HEK293 (cell line): ENCODE results near the gene SLC45A2.
"Not testable (repeated sequence)": the region's sequence is repeated elsewhere in the genome, so short reads cannot be mapped to it uniquely, and the experiment has no call there.

Source experiments
- CTCF ChIA-PET: fragments of 350-600 bp; formaldehyde crosslinking; extraction: SDS; loops from one replicate; lab custom pipeline; 2021; ENCODE audit warnings: antibody characterized with exemption; lab: Yijun Ruan, JAX
- POLR2A ChIA-PET: fragments of 300-600 bp; formaldehyde crosslinking; extraction: SDS; loops from one replicate; lab custom pipeline; 2020; ENCODE audit warnings: antibody characterized with exemption, inconsistent platforms; lab: Yijun Ruan, JAX
- H3K27ac ChIP-seq: fragments of 200-500 bp; sonication (Bioruptor generic); 2 replicates; pipeline ENCODE4 v1.5.1; 2014; ENCODE audit warnings: low read depth, low read length, control low read depth, inconsistent platforms; ENCODE audit errors: extremely low read depth
- H3K36me3 ChIP-seq, 2 experiments: fragments of 200-500 bp in 1 of 2; sonication (Bioruptor generic) in 1 of 2; 1 replicate in 1 of 2; 2 replicates in 1 of 2; pipeline ENCODE4 v1.5.1; 2014 to 2017; ENCODE audit warnings: inconsistent platforms in 2 of 2, low read length in 2 of 2; ENCODE audit not compliant: control insufficient read depth in 2 of 2, insufficient read depth in 1 of 2
- H3K4me1 ChIP-seq: fragments of 200-500 bp; sonication (Bioruptor generic); 2 replicates; pipeline ENCODE4 v1.5.1; 2014; ENCODE audit warnings: mild to moderate bottlenecking, low read length, inconsistent platforms; ENCODE audit not compliant: control insufficient read depth, insufficient read depth
- H3K4me3 ChIP-seq: 2 replicates; pipeline ENCODE4 v1.5.1; 2011; ENCODE audit warnings: low read depth, mild to moderate bottlenecking, control low read depth, low read length, moderate library complexity
- H3K9me3 ChIP-seq: fragments of 200-500 bp; sonication (Bioruptor generic); 2 replicates; pipeline ENCODE4 v1.5.1; 2014; ENCODE audit warnings: low read depth, low read length, inconsistent platforms; ENCODE audit not compliant: control insufficient read depth, insufficient read depth
- KLF16 ChIP-seq: fragments of 450-650 bp; formaldehyde crosslinking; IDR thresholded peaks from 2 replicates; pipeline ENCODE4 v1.5.1; 2017; ENCODE audit warnings: missing biosample characterization, missing genetic modification characterization
- KLF7 ChIP-seq: fragments of 450-650 bp; formaldehyde crosslinking; IDR thresholded peaks from 2 replicates; pipeline ENCODE4 v1.5.1; 2016; ENCODE audit warnings: missing biosample characterization, missing genetic modification characterization, borderline replicate concordance
- RBAK ChIP-seq: fragments of 450-650 bp; formaldehyde crosslinking; IDR thresholded peaks from 2 replicates; pipeline ENCODE4 v1.5.1; 2016; ENCODE audit warnings: missing biosample characterization, missing genetic modification characterization
- YY2 ChIP-seq: fragments of 450-650 bp; formaldehyde crosslinking; IDR thresholded peaks from 2 replicates; pipeline ENCODE4 v1.5.1; 2016; ENCODE audit warnings: missing biosample characterization, missing genetic modification characterization
- ZBTB1 ChIP-seq: fragments of 450-650 bp; formaldehyde crosslinking; IDR thresholded peaks from 2 replicates; pipeline ENCODE4 v1.5.1; 2016; ENCODE audit warnings: missing biosample characterization, missing genetic modification characterization
- ZNF132 ChIP-seq: fragments of 450-650 bp; formaldehyde crosslinking; IDR thresholded peaks from 2 replicates; pipeline ENCODE4 v1.5.1; 2017; ENCODE audit warnings: missing biosample characterization, missing genetic modification characterization, borderline replicate concordance
- ZNF341 ChIP-seq: fragments of 450-650 bp; formaldehyde crosslinking; IDR thresholded peaks from 2 replicates; pipeline ENCODE4; 2016; ENCODE audit warnings: low read depth, missing biosample characterization, missing genetic modification characterization
- ZNF350 ChIP-seq: fragments of 450-650 bp; formaldehyde crosslinking; IDR thresholded peaks from 2 replicates; pipeline ENCODE4 v1.5.0; 2017; ENCODE audit warnings: missing biosample characterization, mild to moderate bottlenecking, missing genetic modification characterization
- ZNF521 ChIP-seq: fragments of 450-650 bp; formaldehyde crosslinking; IDR thresholded peaks from 2 replicates; pipeline ENCODE4 v1.5.1; 2017; ENCODE audit warnings: missing biosample characterization, mild to moderate bottlenecking, missing genetic modification characterization
- ZNF600 ChIP-seq: fragments of 450-650 bp; formaldehyde crosslinking; IDR thresholded peaks from 2 replicates; pipeline ENCODE4 v1.5.1; 2016; ENCODE audit warnings: missing biosample characterization, missing genetic modification characterization
- ZNF624 ChIP-seq: fragments of 450-650 bp; formaldehyde crosslinking; IDR thresholded peaks from 2 replicates; pipeline ENCODE4 v1.5.1; 2017; ENCODE audit warnings: missing biosample characterization, missing genetic modification characterization
- ZNF768 ChIP-seq: fragments of 450-650 bp; formaldehyde crosslinking; IDR thresholded peaks from 2 replicates; pipeline ENCODE4 v1.5.1; 2018; ENCODE audit warnings: missing biosample characterization, mild to moderate bottlenecking, missing genetic modification characterization
- ZSCAN30 ChIP-seq: fragments of 450-650 bp; IDR thresholded peaks from 2 replicates; pipeline ENCODE4 v1.5.1; 2018; ENCODE audit warnings: missing biosample characterization, mild to moderate bottlenecking, missing genetic modification characterization, moderate library complexity
- ZXDB ChIP-seq: fragments of 450-650 bp; formaldehyde crosslinking; IDR thresholded peaks from 2 replicates; pipeline ENCODE4 v1.5.1; 2016; ENCODE audit warnings: missing biosample characterization, missing genetic modification characterization
- TF ChIP-seq, protein P1 (sequence below): fragments of 450-650 bp; formaldehyde crosslinking; IDR thresholded peaks from 2 replicates; pipeline ENCODE4 v1.5.1; 2016; ENCODE audit warnings: missing biosample characterization, missing genetic modification characterization
- TF ChIP-seq, protein P2 (sequence below): fragments of 450-650 bp; formaldehyde crosslinking; IDR thresholded peaks from 2 replicates; pipeline ENCODE4 v1.5.1; 2016; ENCODE audit warnings: missing biosample characterization, missing genetic modification characterization, borderline replicate concordance
- TF ChIP-seq, protein P3 (sequence below): fragments of 450-650 bp; formaldehyde crosslinking; IDR thresholded peaks from 2 replicates; pipeline ENCODE4 v1.5.1; 2017; ENCODE audit warnings: missing biosample characterization, missing genetic modification characterization
- TF ChIP-seq, protein P4 (sequence below): fragments of 450-650 bp; formaldehyde crosslinking; IDR thresholded peaks from 2 replicates; pipeline ENCODE4 v1.5.1; 2017; ENCODE audit warnings: missing biosample characterization, missing genetic modification characterization
- TF ChIP-seq, protein P5 (sequence below): fragments of 450-650 bp; IDR thresholded peaks from 2 replicates; pipeline ENCODE4 v1.5.1; 2018; ENCODE audit warnings: missing biosample characterization, missing genetic modification characterization

Gene SLC45A2

DNA sequence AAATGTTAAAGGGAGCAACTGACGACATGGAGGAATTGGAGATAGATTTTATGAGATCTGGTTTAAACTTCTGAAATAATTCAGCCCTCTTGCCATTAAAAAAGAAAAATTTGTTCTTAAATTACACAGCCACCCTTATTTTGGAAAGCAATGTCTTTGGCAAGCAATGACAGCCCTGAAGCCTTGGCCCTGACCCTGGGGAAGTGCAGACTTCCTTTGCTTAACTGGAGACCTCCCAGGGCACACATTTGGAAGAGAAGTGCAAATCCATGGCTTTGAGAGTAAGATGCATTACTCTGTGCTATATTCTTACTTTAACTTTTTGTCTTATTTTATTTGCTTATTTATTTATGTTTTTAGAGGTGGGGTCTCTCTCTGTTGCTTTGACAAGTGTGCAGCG lies 26.3 kb downstream of the SLC45A2 start (continued):
- TF ChIP-seq ZNF624 (tag by site-specific recombination) (no peak), ZNF600 (tag by site-specific recombination) (no peak), ZNF768 (tag by site-specific recombination) (no peak), ZBTB1 (tag by site-specific recombination) (no peak), ZNF341 (tag by site-specific recombination) (no peak), YY2 (tag by site-specific recombination) (no peak)
- TF ChIP-seq, protein P1, sequence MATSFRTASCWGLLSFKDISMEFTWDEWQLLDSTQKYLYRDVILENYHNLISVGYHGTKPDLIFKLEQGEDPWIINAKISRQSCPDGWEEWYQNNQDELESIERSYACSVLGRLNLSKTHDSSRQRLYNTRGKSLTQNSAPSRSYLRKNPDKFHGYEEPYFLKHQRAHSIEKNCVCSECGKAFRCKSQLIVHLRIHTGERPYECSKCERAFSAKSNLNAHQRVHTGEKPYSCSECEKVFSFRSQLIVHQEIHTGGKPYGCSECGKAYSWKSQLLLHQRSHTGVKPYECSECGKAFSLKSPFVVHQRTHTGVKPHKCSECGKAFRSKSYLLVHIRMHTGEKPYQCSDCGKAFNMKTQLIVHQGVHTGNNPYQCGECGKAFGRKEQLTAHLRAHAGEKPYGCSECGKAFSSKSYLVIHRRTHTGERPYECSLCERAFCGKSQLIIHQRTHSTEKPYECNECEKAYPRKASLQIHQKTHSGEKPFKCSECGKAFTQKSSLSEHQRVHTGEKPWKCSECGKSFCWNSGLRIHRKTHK (tag by site-specific recombination) = no peak
- TF ChIP-seq, protein P2, sequence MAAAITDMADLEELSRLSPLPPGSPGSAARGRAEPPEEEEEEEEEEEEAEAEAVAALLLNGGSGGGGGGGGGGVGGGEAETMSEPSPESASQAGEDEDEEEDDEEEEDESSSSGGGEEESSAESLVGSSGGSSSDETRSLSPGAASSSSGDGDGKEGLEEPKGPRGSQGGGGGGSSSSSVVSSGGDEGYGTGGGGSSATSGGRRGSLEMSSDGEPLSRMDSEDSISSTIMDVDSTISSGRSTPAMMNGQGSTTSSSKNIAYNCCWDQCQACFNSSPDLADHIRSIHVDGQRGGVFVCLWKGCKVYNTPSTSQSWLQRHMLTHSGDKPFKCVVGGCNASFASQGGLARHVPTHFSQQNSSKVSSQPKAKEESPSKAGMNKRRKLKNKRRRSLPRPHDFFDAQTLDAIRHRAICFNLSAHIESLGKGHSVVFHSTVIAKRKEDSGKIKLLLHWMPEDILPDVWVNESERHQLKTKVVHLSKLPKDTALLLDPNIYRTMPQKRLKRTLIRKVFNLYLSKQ (tag by site-specific recombination) = no peak

DNA sequence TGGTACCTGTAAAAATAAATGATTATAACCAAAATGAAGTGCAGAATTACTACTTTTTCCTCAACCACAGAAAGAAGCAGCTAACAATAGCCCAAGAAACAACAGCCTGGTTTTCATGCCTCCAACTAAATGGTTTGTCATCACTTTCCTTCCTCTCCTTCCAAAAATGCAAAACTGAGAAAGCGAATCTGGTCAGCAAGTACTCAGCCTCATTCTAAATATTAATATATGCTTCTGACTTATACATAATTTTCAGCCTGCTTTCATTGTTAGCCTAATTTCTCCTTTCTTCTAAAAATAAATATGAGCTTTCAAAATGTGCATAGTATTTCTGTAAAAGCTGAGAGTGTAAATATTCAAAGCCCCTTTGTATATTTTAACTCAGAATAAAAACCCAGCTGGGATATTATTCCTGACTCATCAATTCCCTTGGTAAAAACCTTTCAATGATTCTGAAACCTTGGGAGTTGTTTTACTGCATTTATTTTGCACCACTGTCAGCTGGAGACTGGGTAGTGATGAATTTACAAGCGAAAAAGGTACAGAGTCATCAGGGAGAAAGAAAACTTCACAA lies 26.8 kb downstream of the SLC45A2 start:
- POLR2A ChIA-PET = no interaction called here

DNA sequence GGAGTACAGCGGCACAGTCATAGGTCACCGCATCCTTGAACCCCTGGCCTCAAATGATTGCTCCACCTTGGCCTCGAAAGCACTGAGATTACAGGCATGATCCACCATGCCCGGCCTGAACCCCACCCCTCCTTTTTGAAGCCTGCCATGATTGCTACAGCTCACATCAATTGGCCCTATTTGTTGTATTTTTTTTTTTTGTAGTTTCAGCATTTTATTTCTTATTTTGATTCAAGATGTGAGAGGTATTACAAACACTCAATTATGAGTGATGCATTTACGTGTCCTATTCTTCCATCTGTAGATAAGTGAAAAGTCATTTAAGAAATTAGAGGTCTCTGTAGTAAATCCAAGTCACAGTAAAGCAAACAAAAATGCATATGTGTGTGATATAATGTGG lies 32.3 kb downstream of the SLC45A2 start:
- H3K27ac ChIP-seq, H3K9me3 ChIP-seq, H3K36me3 ChIP-seq, CTCF ChIA-PET, H3K4me1 ChIP-seq, POLR2A ChIA-PET, H3K4me3 ChIP-seq: not testable (repeated sequence)

More for the DNA sequence above, 26.8 kb downstream of the SLC45A2 start:
- Histone ChIP-seq H3K27ac (no peak overlapping the region), H3K4me3 (no peak overlapping the region), H3K9me3 (no peaks in the 10 kb centered on the region), H3K4me1 (no peaks in the 10 kb centered on the region), H3K36me3 (no peaks in the 10 kb centered on the region)
- CTCF ChIA-PET = interaction anchor here (1.4 kb wide), 1 partner anchor 12 kb away, joined by 4 read pairs; no protein-coding TSS in a partner anchor
- TF ChIP-seq ZNF132 = no peak

DNA sequence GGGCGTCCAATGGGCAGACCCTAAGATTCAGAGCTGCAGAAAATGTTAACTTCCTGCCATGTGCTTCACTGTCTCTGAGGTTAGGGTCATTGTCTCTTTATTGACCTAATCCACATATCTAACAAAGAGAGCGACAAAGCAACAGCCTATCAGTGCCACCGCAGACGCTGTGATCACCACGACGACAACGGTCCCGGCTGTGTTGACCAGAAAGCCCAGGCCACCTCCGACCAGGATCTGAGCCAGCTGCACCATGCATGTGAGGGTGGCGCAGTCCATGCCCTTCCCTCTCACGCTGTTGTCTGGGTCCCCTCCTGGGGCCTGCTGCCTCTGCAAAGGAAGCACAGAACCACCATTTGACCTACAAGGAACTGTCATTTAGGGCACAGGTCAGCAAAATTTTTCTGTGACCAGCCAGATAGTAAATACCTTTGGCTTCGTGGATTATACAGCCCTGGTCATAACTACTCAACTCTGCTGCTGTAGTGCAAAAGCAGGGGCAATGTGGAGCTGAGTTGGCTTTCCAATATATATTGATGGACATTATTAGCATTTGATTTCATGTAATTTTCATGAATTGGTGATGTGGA lies 39.9 kb downstream of the SLC45A2 start:
- POLR2A ChIA-PET = no interaction called here
- H3K36me3 ChIP-seq = no peaks in the 10 kb centered on the region
- CTCF ChIA-PET = interaction anchor here (0.6 to 1.1 kb wide), 3 partner anchors 9 to 192 kb away, joined by 3 read pairs; no protein-coding TSS in a partner anchor
- TF ChIP-seq ZSCAN30 (tag by site-specific recombination) (no peak), ZNF350 (tag by site-specific recombination) (no peak), ZNF521 (tag by site-specific recombination) (no peak), KLF7 (tag by site-specific recombination) (no peak), RBAK (tag by site-specific recombination) (no peak), ZBTB1 (tag by site-specific recombination) (no peak), ZXDB (tag by site-specific recombination) (no peak), KLF16 (tag by site-specific recombination) (no peak)
- TF ChIP-seq, protein P1 (tag by site-specific recombination) = no peak
- TF ChIP-seq, protein P3, sequence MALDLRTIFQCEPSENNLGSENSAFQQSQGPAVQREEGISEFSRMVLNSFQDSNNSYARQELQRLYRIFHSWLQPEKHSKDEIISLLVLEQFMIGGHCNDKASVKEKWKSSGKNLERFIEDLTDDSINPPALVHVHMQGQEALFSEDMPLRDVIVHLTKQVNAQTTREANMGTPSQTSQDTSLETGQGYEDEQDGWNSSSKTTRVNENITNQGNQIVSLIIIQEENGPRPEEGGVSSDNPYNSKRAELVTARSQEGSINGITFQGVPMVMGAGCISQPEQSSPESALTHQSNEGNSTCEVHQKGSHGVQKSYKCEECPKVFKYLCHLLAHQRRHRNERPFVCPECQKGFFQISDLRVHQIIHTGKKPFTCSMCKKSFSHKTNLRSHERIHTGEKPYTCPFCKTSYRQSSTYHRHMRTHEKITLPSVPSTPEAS (tag by site-specific recombination) = no peak
- TF ChIP-seq, protein P4, sequence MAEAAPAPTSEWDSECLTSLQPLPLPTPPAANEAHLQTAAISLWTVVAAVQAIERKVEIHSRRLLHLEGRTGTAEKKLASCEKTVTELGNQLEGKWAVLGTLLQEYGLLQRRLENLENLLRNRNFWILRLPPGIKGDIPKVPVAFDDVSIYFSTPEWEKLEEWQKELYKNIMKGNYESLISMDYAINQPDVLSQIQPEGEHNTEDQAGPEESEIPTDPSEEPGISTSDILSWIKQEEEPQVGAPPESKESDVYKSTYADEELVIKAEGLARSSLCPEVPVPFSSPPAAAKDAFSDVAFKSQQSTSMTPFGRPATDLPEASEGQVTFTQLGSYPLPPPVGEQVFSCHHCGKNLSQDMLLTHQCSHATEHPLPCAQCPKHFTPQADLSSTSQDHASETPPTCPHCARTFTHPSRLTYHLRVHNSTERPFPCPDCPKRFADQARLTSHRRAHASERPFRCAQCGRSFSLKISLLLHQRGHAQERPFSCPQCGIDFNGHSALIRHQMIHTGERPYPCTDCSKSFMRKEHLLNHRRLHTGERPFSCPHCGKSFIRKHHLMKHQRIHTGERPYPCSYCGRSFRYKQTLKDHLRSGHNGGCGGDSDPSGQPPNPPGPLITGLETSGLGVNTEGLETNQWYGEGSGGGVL (tag by site-specific recombination) = no peak
- TF ChIP-seq, protein P5, sequence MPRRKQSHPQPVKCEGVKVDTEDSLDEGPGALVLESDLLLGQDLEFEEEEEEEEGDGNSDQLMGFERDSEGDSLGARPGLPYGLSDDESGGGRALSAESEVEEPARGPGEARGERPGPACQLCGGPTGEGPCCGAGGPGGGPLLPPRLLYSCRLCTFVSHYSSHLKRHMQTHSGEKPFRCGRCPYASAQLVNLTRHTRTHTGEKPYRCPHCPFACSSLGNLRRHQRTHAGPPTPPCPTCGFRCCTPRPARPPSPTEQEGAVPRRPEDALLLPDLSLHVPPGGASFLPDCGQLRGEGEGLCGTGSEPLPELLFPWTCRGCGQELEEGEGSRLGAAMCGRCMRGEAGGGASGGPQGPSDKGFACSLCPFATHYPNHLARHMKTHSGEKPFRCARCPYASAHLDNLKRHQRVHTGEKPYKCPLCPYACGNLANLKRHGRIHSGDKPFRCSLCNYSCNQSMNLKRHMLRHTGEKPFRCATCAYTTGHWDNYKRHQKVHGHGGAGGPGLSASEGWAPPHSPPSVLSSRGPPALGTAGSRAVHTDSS (tag by site-specific recombination) = no peak

More for the DNA sequence above, 39.9 kb downstream of the SLC45A2 start:
- H3K4me1 ChIP-seq = no peaks in the 10 kb centered on the region
- H3K27ac ChIP-seq = no peak overlapping the region
- H3K4me3 ChIP-seq = no peak overlapping the region
- no peaks in the 10 kb centered on the region; the same call in 1 of the 2 replicates for H3K9me3 ChIP-seq
